Measurements from ENCODE around the gene RBMS1. TPM values are rescaled to one million over a fixed set of nuclear protein-coding genes. Genes with fewer than 3 reads are reported as not detected.

RBMS1 gene
- total RNA-seq, 1 donor from 2014 or later: 35.4 TPM

GRCh38 chr2:160333324-160334027 lies 160.1 kb downstream of the RBMS1 start:
- Mint-ChIP-seq H3K27me3 (ENCODE audit: insufficient read depth) (no peaks in the 10 kb centered on the region), H3K36me3 (ENCODE audit: low read depth) (no peaks in the 10 kb centered on the region), H3K4me3 (no peak overlapping the region), H3K4me1 (ENCODE audit: low read depth) (peaks cover 79% of the 10 kb centered on the region), H3K9me3 (no peaks in the 10 kb centered on the region), H3K27ac (peak overlapping the region; percentile 5)
- no peak for DNase-seq (ENCODE audit: low spot score)
- intact Hi-C loops (cut with micrococcal nuclease): no loop called here

GRCh38 chr2:160332318-160332717 lies 161.3 kb downstream of the RBMS1 start:
- H3K27me3 Mint-ChIP-seq (ENCODE audit: insufficient read depth): no peaks in the 10 kb centered on the region
- peaks cover 5% of the 10 kb centered on the region for H3K36me3 Mint-ChIP-seq (ENCODE audit: low read depth)
- H3K4me1 Mint-ChIP-seq (ENCODE audit: low read depth): peaks cover 88% of the 10 kb centered on the region
- no peaks in the 10 kb centered on the region for H3K9me3 Mint-ChIP-seq
- H3K4me3 Mint-ChIP-seq: peak overlapping the region; percentile 29
- DNase-seq (ENCODE audit: low spot score): no peak
- intact Hi-C loops (cut with micrococcal nuclease): no loop called here
- H3K27ac Mint-ChIP-seq: no peak overlapping the region

GRCh38 chr2:160331258-160332025 lies 162.2 kb downstream of the RBMS1 start:
- intact Hi-C loops (cut with micrococcal nuclease): loop anchor here (2.0 kb wide), 1 partner anchor 13 kb away; no protein-coding TSS in a partner anchor
- no peaks in the 10 kb centered on the region for H3K27me3 Mint-ChIP-seq (ENCODE audit: insufficient read depth)
- H3K4me3 Mint-ChIP-seq: peak overlapping the region; percentile 11

GRCh38 chr2:160328811-160329527 lies 164.6 kb downstream of the RBMS1 start:
- peaks cover 10% of the 10 kb centered on the region for H3K36me3 Mint-ChIP-seq (ENCODE audit: low read depth)
- DNase-seq (ENCODE audit: low spot score): no peak
- H3K9me3 Mint-ChIP-seq: no peaks in the 10 kb centered on the region
- no peak overlapping the region for H3K4me3 Mint-ChIP-seq
- H3K27me3 Mint-ChIP-seq (ENCODE audit: insufficient read depth): no peaks in the 10 kb centered on the region
- H3K4me1 Mint-ChIP-seq (ENCODE audit: low read depth): peaks cover 84% of the 10 kb centered on the region
- no peak overlapping the region for H3K27ac Mint-ChIP-seq
- intact Hi-C loops (cut with micrococcal nuclease): loop anchor here (10.0 kb wide), 1 partner anchor 836 kb away; the partner anchor contains the start of gene TANK

More at GRCh38 chr2:160331258-160332025, 162.2 kb downstream of the RBMS1 start:
- Mint-ChIP-seq H3K36me3 (ENCODE audit: low read depth) (peaks cover 6% of the 10 kb centered on the region), H3K9me3 (no peaks in the 10 kb centered on the region), H3K27ac (peak overlapping the region; percentile 13), H3K4me1 (ENCODE audit: low read depth) (peaks cover 88% of the 10 kb centered on the region)
- DNase-seq (ENCODE audit: low spot score): no peak

GRCh38 chr2:160326786-160327185 lies 166.8 kb downstream of the RBMS1 start:
- no peak overlapping the region for H3K4me3 Mint-ChIP-seq
- peaks cover 4% of the 10 kb centered on the region for H3K27me3 Mint-ChIP-seq (ENCODE audit: insufficient read depth)
- H3K4me1 Mint-ChIP-seq (ENCODE audit: low read depth): peaks cover 78% of the 10 kb centered on the region
- DNase-seq (ENCODE audit: low spot score): no peak
- no peaks in the 10 kb centered on the region for H3K9me3 Mint-ChIP-seq
- intact Hi-C loops (cut with micrococcal nuclease): loop anchor here (10.0 kb wide), 1 partner anchor 838 kb away; the partner anchor contains the start of gene TANK
- H3K27ac Mint-ChIP-seq: no peak overlapping the region
- peaks cover 11% of the 10 kb centered on the region for H3K36me3 Mint-ChIP-seq (ENCODE audit: low read depth)

- Mint-ChIP-seq H3K9me3 (no peaks in the 10 kb centered on the region), H3K27ac (no peak overlapping the region), H3K4me3 (no peak overlapping the region), H3K4me1 (ENCODE audit: low read depth) (peaks cover 72% of the 10 kb centered on the region), H3K27me3 (ENCODE audit: insufficient read depth) (peaks cover 6% of the 10 kb centered on the region), H3K36me3 (ENCODE audit: low read depth) (peaks cover 14% of the 10 kb centered on the region)
- intact Hi-C loops (cut with micrococcal nuclease): loop anchor here (2.0 to 10.0 kb wide), 3 partner anchors 69 to 839 kb away; partner anchors contain the start of gene TANK
- DNase-seq (ENCODE audit: low spot score): no peak
Observed at GRCh38 chr2:160325418-160325817, 168.2 kb downstream of the RBMS1 start.

GRCh38 chr2:160324917-160325316 lies 168.7 kb downstream of the RBMS1 start:
- no peak overlapping the region for H3K4me3 Mint-ChIP-seq
- peaks cover 71% of the 10 kb centered on the region for H3K4me1 Mint-ChIP-seq (ENCODE audit: low read depth)
- no peak for DNase-seq (ENCODE audit: low spot score)
- H3K27me3 Mint-ChIP-seq (ENCODE audit: insufficient read depth): peaks cover 6% of the 10 kb centered on the region
- intact Hi-C loops (cut with micrococcal nuclease): loop anchor here (1.0 to 10.0 kb wide), 7 partner anchors 70 to 840 kb away; partner anchors contain the start of gene TANK
- no peak overlapping the region for H3K27ac Mint-ChIP-seq
- peaks cover 14% of the 10 kb centered on the region for H3K36me3 Mint-ChIP-seq (ENCODE audit: low read depth)
- H3K9me3 Mint-ChIP-seq: no peaks in the 10 kb centered on the region

- no peak for DNase-seq (ENCODE audit: low spot score)
- intact Hi-C loops (cut with micrococcal nuclease): loop anchor here (1.0 to 10.0 kb wide), 7 partner anchors 71 to 841 kb away; partner anchors contain the start of gene TANK
- no peaks in the 10 kb centered on the region for H3K9me3 Mint-ChIP-seq
- no peak overlapping the region for H3K4me3 Mint-ChIP-seq
- H3K27ac Mint-ChIP-seq: peak overlapping the region; percentile 35
- H3K4me1 Mint-ChIP-seq (ENCODE audit: low read depth): peaks cover 65% of the 10 kb centered on the region
- peaks cover 6% of the 10 kb centered on the region for H3K27me3 Mint-ChIP-seq (ENCODE audit: insufficient read depth)
- H3K36me3 Mint-ChIP-seq (ENCODE audit: low read depth): peaks cover 14% of the 10 kb centered on the region
Observed at GRCh38 chr2:160324161-160324800, 169.3 kb downstream of the RBMS1 start.

- intact Hi-C loops (cut with micrococcal nuclease): loop anchor here (1.0 to 10.0 kb wide), 12 partner anchors 14 to 842 kb away; partner anchors contain the start of gene TANK
- Mint-ChIP-seq H3K27me3 (ENCODE audit: insufficient read depth) (peaks cover 6% of the 10 kb centered on the region), H3K36me3 (ENCODE audit: low read depth) (peaks cover 9% of the 10 kb centered on the region), H3K4me3 (no peak overlapping the region), H3K9me3 (no peaks in the 10 kb centered on the region), H3K27ac (peak overlapping the region; percentile 14), H3K4me1 (ENCODE audit: low read depth) (peaks cover 46% of the 10 kb centered on the region)
- no peak for DNase-seq (ENCODE audit: low spot score)
Observed at GRCh38 chr2:160322320-160322719, 171.3 kb downstream of the RBMS1 start.

- peaks cover 45% of the 10 kb centered on the region for H3K4me1 Mint-ChIP-seq (ENCODE audit: low read depth)
- H3K4me3 Mint-ChIP-seq: no peak overlapping the region
- H3K27ac Mint-ChIP-seq: no peak overlapping the region
- no peaks in the 10 kb centered on the region for H3K9me3 Mint-ChIP-seq
- no peak for DNase-seq (ENCODE audit: low spot score)
- intact Hi-C loops (cut with micrococcal nuclease): loop anchor here (5.0 to 10.0 kb wide), 3 partner anchors 214 to 844 kb away; partner anchors contain the start of gene TANK
- peaks cover 6% of the 10 kb centered on the region for H3K27me3 Mint-ChIP-seq (ENCODE audit: insufficient read depth)
- H3K36me3 Mint-ChIP-seq (ENCODE audit: low read depth): peaks cover 10% of the 10 kb centered on the region
Observed at GRCh38 chr2:160321006-160321405, 172.6 kb downstream of the RBMS1 start.

GRCh38 chr2:160319700-160320099 lies 173.9 kb downstream of the RBMS1 start:
- Mint-ChIP-seq H3K27ac (no peak overlapping the region), H3K36me3 (ENCODE audit: low read depth) (peaks cover 8% of the 10 kb centered on the region)
- intact Hi-C loops (cut with micrococcal nuclease): loop anchor here (5.0 to 10.0 kb wide), 3 partner anchors 212 to 845 kb away; partner anchors contain the start of gene TANK

GRCh38 chr2:160318218-160318617 lies 175.4 kb downstream of the RBMS1 start:
- Mint-ChIP-seq H3K27me3 (ENCODE audit: insufficient read depth) (peaks cover 6% of the 10 kb centered on the region), H3K4me1 (ENCODE audit: low read depth) (peaks cover 22% of the 10 kb centered on the region), H3K36me3 (ENCODE audit: low read depth) (peaks cover 10% of the 10 kb centered on the region), H3K9me3 (no peaks in the 10 kb centered on the region), H3K4me3 (no peak overlapping the region), H3K27ac (no peak overlapping the region)
- intact Hi-C loops (cut with micrococcal nuclease): no loop called here
- DNase-seq (ENCODE audit: low spot score): no peak

More at GRCh38 chr2:160319700-160320099, 173.9 kb downstream of the RBMS1 start:
- Mint-ChIP-seq H3K4me1 (ENCODE audit: low read depth) (peaks cover 32% of the 10 kb centered on the region), H3K4me3 (no peak overlapping the region), H3K9me3 (no peaks in the 10 kb centered on the region), H3K27me3 (ENCODE audit: insufficient read depth) (peaks cover 6% of the 10 kb centered on the region)
- DNase-seq (ENCODE audit: low spot score): no peak
